Bone marrow (tissue), 2 donors: ENCODE results near the gene F11R.
"Not testable (repeated sequence)": the region's sequence is repeated elsewhere in the genome, so short reads cannot be mapped to it uniquely, and the experiment has no call there.

Experiments
- DNase-seq, 2 donors: peaks; one replicate each; lab custom pipeline; 2025; lab: John Stamatoyannopoulos, UW

Gene F11R

DNA sequence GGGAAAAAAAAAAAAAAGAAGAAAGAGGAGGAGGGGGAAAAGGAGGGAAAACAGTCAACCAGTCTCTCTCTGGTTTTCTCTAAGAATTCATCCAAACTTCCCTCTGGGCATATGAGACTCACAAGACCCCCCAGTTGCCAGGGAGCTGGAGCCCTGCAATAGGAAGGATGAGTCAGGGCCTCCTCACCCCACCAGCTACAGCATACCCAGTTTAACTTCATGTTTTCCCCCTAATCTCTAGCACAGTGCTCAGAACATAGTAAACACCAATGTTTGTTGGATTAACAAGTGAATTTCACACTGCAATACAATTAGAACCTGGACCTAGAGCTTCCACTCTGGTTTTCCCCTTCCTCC lies 7.8 kb downstream of the F11R start:
- DNase-seq = peak in 1 of 2 donors; percentile 74

DNA sequence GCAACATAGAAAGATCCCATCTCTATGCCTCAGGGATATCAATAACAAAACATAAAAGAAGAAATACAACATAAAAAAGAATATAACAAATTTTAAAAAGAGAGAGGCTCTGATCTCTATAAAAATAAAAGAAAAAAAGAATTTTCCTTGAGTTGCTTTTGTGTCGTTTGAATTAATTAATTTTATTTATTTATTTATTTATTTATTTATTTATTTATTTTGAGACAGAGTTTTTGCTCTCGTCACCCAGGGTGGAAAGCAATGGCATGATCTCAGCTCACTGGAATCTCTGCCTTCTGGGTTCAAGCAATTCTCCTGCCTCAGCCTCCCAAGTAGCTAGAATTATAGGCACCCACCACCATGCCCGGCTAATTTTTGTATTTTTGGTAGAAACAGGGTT lies 8.5 kb downstream of the F11R start:
- no peak for DNase-seq

DNA sequence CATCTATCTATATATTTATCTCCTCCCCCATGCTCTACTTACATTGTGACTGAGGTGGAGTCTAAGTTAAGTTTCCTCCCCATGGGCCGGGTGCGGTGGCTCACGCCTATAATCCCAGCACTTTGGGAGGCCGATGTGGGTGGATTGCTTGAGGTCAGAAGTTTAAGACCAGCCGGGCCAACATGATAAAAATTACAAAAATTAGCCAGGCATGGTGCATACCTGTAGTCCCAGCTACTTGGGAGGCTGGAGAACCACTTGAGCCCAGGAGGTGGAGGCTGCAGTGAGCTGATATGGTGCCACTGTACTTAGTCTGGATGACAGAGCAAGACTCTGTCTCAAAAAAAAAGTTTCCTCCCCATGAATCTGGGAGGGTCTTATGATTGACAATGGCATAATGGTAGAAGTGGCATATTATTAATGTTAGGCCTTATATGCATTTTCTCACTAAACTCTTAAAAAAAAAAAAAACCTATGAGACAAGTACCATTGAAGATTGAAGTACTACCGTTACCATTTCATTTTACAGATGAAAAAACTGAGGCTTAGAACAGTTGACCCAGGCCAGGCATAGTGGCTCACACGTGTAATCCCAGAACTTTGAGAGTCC lies 11.2 kb downstream of the F11R start:
- DNase-seq = no peak

DNA sequence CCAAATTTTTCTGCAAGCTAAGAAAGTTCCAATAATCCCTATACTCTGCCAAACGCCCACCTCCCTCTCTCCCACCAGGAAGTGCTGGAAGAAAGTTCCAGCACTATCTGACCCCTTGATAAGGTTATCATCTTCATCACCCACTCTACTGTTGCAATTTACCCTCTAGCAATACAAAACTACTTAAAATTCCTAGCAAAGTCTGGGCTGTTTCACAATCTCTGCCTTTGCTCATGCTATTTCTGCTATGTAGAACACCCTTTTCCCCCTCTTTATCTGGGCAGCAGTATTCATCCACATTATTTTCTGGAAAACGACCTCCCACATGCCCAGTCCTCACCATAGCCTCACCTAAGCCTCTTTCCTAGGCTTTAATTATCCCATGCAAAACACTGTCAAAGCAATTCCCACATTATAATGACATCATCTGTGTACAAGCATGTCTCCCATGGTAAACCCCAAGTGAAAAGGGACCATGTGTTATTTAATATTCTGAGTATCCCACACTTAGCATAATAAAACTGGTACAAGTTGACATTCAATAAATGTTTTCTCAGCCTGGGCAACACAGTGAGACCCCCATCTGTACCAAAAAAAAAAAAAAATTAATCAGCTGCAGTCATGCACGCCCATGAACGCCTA lies 12.0 kb downstream of the F11R start:
- DNase-seq = no peak

DNA sequence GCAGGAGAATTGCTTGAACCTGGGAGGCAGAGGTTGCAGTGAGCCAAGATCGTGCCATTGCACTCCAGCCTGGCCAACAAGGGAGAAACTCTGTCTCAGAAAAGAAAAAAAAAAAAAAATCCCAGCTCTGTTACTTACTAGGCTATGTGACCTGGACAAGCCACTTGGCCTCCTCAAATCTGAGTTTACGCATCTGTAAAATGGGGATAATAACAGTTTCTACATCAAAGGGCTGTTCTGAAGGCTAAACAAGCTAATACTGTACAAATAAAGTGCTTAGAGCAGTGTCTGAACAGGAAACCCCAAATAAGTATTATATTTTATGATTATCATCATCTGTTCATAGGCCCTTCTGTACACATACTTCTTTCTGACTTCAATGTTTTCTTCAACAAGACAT lies 13.6 kb downstream of the F11R start:
- DNase-seq = no peak

DNA sequence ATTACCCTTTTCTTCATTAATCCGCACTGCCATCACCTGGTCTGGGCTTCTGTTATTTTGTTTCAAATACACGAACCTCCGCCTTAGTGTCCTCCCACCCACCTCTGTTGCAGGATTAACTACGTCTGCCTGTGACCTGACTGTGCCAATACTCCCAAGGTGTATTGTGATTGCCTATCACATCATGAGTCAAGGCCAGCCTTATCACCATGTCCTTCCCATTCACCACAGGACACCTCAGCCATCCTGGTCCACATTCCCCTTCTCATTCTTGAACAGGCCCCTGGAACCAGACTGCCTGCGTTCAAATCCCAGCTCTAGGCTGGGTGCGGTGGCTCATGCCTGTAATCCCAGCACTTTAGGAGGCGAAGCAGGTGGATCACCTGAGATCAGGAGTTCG lies 14.4 kb downstream of the F11R start:
- no peak for DNase-seq

DNA sequence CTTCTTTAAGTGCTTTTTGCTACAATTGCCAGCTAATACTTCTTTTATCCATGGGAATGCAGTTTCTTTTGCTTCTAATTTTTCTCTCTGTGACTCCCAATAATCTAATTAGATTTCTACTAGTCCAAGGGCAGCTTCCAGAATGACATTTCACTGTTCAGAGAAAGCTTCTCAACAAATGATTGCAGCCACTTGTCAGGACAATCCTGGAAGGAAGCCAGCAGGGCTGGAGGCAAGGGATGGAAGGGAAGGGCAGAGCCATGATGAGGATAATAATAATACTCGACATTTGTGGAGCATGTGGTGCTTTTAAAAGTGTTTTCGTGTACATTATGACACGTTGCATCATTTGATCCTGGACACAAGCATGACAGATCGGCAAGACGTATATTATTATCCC lies 19.4 kb downstream of the F11R start:
- no peak for DNase-seq

DNA sequence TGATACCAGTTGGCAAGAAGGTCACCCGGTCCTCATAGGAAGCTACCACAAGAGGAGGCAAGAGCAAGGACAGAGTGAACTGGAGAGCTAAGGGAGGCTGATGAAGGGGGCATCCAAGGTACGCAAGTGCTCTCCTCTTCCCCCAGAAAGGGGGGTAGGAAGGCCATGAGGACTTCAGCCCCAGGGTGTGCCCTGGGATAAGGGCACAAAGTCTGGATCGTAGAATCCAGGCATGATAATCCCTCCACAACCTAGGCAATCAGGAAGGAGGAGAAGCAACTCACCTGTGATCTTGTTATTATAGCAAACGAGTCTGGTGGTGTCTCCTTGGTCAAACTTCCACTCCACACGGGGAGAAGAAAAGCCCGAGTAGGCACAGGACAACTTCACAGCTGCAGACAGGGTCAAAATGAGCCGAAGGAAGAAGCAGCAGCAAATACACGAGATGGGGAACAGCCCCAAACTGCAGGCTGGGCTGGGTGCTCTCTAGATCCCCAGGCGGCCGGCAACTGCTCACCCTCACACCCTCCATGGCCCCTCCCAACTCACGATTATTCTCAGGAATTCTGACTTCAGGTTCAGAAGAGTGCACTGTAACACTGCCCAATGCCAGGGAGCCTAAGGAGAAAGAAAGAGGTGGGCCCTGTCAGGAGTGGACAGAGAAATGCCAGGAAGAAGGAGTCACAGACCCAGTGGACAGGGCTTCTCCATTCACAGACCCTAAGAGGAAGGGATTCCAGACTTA lies 20.0 kb downstream of the F11R start:
- no peak for DNase-seq

DNA sequence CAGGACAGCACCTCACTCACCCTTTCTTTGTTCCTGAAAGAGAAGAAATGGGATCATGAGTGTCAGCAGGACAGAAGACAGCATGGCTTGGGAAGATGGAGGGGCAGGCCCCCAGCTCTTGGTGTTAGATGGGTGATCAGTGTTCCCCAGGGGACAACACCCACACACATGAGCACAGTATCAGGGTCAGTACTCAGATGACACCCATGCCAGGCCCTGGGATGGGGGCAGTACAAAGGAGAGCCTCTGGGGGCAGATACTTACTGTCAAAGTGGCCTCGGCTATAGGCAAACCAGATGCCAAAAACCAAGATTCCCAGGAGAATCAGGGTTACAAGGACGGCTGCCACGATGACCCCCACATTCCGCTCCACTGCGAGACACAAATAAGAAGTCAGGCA lies 21.6 kb downstream of the F11R start:
- no peak for DNase-seq

DNA sequence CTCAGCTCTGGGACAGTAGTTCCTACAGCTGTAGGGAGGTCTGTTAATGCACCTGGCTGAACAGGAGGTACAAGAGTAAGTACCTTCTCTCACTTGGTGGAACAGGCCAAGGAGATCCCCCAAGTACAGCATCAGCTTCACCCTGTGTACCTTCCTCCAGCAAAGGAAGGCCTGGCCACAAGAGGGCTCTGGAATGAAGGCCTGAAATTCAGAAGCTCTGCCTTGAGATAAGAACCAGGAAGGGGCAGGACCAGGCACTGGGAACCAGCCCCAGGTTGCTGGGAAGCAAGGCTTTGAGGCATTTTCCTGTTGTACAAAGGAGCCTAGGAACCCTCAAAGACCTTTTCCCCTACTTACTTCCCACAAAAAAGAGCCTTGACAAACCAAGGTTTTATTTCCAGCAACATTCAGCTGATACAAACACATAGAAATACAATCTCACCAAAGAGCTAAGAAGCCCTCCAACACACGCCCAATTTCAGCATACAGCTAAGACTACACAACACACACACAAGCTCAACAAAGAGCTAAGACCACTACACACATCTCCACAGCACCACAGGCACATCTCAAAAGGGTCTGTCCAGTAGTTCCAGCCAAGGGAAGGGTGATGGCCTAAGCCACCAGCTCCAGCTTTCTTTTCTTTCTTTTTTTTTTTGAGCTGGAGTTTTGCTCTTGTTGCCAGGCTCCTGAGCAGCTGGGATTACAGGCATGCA lies 23.5 kb downstream of the F11R start:
- peak in 1 of 2 donors; percentile 50 for DNase-seq

DNA sequence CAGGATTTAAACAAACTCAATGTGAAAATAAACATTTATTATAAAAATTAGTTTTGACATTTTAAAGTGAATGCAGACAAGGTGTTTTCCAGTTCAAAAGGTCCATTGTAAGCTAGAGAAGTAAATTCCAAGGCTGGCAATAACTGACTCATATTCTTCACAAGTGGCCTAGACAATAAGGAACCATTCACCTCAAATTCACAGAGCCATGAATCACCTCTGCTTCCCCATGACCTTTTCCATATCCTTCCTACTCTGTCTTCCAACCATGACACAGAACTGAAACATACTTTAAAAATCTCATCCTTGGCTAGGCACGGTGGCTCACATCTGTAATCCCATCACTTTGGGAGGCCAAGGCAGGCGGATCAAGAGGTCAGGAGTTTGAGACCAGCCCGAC lies 24.8 kb downstream of the F11R start:
- DNase-seq = no peak

DNA sequence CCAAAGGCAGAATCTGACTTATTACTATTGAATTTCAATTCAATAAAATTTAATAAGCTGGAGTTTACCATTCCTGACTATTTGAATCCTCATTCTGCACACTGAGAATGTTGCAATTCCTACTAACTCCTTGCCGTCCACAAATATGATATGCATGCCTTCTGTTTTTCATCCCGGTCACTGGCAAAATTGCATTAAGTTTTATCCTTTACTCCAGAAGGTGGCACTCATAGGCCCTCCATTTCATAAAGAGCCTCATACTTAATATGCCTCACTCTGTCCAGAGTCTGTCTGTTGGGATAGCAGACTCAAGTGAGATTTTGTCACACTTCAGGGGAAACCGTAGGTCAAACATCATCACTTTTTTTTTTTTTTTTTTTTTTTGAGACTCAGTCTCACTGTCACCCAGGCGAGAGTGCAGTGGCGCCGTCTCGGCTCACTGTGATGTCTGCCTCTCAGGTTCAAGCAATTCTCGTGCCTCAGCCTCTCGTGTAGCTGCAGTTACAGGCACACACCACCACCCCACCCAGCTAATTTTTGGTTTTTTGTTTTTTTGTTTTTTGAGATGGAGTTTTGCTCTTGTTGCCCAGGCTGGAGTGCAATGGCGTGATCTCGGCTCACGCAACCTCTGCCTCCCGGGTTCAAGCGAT lies 27.3 kb downstream of the F11R start:
- peak in 1 of 2 donors; percentile 35 for DNase-seq

DNA sequence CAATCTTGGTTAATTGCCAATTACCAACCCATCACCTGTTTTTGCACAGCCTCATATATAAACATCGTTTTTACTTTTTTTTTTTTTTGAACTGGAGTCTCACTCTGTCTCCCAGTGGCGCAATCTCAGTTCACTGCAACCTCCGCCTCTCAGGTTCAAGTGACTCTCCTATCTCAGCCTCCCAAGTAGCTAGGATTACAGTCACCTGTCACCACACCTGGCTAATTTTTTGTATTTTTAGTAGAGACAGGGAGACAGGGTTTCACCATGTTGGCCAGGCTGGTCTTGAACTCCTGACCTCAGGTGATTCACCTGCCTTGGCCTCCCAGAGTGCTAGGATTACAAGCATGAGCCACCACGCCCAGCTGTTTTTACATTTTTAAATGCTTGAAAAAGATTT lies 28.9 kb downstream of the F11R start:
- not testable (repeated sequence) for DNase-seq

DNA sequence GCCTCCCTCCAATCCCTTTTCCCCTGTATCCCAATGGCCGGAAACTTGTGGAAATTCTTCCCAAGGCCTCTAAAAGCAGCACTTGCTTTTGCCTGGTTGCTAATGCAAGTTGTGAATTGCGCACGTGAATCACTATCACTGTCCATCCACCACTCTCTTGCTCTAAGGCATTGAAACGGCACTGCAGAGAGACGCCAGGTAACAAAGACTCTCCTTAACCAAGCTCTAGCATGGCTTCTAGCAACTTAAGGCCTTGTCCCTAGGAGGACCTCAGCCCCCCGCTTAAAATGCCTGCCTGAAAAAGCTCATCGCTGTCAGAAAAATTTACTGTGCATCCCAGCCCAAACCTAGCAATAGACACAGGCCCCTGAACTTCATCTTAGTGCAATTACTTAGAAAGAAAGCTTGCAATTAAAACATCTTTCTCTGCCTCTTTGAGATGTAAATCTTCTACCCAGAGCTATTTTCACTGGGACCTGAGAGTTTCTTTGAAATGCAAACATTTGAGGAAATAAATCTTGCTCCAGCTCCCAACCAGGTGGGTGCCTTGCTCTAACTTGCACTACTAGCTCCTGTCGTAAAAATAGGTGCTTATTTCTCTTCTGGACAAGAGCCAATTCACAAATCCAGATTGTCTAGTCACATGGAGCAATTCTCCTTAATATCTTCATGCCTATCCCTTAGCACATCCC lies 33.4 kb downstream of the F11R start:
- no peak for DNase-seq

DNA sequence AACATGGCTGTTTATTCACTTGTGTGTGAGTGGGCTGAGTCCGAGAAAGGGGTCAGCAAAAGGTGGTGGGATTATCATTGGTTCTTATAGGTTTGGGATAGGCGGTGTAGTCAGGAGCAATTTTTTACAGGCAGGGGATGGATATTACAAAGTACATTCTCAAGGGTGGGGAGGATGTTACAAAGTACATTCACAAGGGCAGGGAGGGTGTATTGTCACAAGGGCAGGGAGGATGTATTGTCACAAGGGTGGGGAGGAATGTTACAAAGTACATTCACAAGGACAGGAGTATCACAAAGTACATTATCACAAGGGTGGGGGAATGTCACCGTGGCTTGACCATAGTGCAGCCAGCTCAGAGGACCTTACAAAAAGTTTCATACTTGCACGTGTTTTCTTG lies 35.2 kb downstream of the F11R start:
- no peak for DNase-seq

DNA sequence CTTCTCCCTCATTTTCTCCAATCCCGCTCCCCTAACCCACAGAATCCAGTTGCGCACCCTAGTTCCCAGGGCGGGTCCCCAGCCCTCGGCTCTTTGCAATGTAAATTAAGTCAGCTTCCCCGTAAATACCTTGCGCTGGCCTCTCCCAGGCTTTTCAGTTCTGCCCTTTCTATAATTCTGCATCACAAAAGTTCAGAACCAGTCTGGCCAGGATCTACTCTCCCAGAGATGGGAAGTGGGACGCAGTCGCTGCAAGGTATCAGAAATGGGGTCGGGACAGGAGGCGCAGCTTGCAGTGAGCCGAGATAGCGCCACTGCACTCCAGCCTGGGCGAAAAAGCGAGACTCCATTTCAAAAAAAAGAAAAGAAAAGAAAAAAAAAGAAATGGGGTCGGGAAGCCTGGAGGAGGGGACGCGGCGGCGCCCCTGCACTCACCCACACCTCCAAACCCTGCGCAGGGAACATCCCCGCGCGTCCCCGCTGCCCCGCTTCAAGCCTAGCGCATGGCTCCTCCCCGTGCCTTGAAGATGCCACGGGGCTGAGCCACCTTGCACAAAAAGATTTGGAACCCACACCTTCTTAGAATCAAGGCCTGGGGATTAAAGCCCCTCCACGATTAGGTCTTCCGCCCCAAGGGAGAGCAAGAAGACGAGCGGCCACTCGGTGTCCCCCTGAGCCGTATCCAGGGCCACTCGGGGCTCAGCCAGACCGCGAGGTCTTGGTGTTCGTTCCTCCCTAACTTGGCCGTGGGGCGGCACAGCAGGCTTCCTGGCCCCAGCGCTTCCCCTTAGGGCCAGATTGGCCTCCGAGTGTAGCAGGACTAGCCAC lies 39.2 kb downstream of the F11R start:
- DNase-seq = no peak

DNA sequence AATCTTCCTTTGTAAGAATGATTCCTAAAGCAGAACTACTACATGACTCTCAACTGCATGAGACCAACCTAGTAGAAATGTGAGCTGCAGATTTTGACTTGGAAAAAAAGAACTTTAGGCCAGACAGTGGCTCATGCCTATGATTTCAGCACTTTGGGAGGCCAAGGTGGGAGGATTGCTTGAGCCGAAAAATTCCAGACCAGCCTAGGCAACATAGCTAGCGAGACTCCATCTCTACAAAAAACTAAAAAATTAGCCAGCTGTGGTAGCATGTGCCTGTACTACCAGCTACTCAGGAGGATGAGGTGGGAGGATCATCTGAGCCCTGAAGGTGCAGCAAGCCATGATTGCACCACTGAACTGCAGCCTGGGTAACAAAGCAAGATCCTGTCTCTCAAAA lies 41.7 kb downstream of the F11R start:
- no peak for DNase-seq

DNA sequence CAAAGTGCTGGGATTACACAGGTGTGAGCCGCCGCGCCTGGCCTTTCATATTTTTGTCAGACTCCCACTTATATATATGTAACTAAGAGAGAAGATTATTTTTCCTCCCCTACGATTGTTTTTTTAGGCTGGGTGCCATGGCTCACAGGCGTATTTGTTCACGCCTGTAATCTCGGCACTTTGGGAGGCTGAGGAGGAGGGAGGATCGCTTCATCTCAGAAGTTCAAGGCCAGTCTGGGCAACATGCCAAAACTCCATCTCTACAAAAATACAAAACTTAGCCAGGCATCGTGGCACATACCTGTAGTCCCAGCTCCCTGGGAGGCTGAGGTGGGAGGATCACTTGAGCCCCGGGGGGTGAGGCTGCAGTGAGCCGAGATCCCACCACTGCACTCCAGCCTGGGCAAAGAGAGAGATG lies 42.4 kb downstream of the F11R start:
- DNase-seq = no peak

DNA sequence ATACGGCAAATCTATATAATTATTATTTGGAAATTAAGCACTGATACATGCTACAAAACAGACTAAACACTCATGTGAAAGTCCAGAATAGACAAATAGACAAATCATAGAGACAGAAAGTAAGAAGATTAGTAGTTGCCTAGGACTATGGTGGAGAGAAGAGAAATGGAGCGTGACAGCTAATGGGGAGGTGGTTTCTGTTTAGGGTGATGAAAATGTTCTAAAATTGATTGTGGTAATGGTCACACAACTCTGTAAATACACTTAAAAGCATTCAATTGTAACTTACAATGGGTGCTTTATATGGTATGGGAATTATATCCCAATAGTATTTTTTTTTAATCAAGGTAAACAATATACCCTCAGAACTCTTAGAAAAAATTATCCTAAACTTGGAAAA lies 45.9 kb downstream of the F11R start:
- DNase-seq = no peak

DNA sequence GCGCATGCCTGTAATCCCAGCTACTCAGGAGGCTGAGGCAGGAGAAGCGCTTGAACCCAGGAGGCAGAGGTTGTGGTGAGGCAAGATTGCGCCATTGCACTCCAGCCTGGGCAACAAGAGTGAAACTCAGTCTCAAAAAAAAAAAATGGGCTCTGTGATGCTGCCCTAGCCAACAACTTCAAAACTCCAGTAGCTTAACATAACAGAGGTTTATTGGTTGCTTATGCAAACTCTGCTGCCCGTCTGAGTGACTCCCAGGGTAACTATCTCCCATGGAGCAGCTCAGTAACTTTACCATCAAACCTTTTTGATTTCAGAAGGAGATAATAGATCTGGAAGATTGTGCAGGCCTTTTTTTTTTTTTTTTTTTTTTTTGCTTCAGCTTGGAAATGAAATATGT lies 47.5 kb downstream of the F11R start:
- no peak for DNase-seq

DNA sequence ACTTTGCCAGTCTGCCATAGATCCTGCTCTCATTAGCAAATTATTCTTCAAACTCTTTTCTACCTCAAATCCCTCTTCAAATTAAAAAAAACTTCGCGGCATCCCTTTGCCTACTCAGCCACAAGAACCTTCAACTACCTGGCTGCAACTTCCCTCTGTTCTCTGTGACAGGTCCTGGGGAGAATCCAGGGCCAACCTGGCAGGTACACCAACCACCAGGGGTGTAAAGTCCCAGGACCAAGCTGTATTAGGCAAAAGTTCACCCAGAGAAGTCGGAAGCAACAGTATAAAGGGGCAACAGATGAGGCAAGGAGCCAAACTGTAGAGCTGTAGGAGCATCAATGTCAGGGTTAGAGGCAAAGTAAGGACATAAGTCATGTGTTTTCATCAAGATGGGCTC lies 48.0 kb downstream of the F11R start:
- DNase-seq = no peak
